ENCODE measurements around the gene VPS33A. TPM values are rescaled to one million over a fixed set of nuclear protein-coding genes. Genes with fewer than 3 reads are reported as not detected.
"Not testable (repeated sequence)": the region's sequence is repeated elsewhere in the genome, so short reads cannot be mapped to it uniquely, and the experiment has no call there.

VPS33A gene
- total RNA-seq, 1 donor from 2014 or later: 28.9 TPM

GRCh38 chr12:122205053-122205925 is 61.0 kb downstream of the VPS33A start:
- no peak for DNase-seq (ENCODE audit: low spot score in 2 of 2)
- no peak for FAIRE-seq

GRCh38 chr12:122204167-122205052 is 61.9 kb downstream of the VPS33A start:
- no peak for FAIRE-seq
- no peak for DNase-seq (ENCODE audit: low spot score in 2 of 2)

GRCh38 chr12:122203301-122204166 is 62.8 kb downstream of the VPS33A start, which contains the start of gene B3GNT4:
TSS of gene B3GNT4 (plus strand) at chr12:122203709. CDS start at chr12:122204619, 910 bp downstream.
- DNase-seq (ENCODE audit: low spot score in 2 of 2) (peak; percentile 49 to 62), FAIRE-seq (no peak)

GRCh38 chr12:122202811-122203210 is 63.5 kb downstream of the VPS33A start:
- not testable (repeated sequence) for DNase-seq (ENCODE audit: low spot score in 2 of 2); FAIRE-seq

GRCh38 chr12:122202017-122202416 is 64.3 kb downstream of the VPS33A start:
- no peak for FAIRE-seq
- no peak for DNase-seq (ENCODE audit: low spot score in 2 of 2)

- no peak for DNase-seq (ENCODE audit: low spot score in 2 of 2)
- FAIRE-seq: no peak
These were observed 64.9 kb downstream of the VPS33A start for GRCh38 chr12:122201381-122201780.

GRCh38 chr12:122200541-122201175 is 65.6 kb downstream of the VPS33A start:
- no peak for FAIRE-seq
- DNase-seq (ENCODE audit: low spot score in 2 of 2): no peak

- no peak for DNase-seq (ENCODE audit: low spot score in 2 of 2)
- FAIRE-seq: no peak
These were observed 66.6 kb downstream of the VPS33A start for GRCh38 chr12:122199484-122200355.

GRCh38 chr12:122197612-122197966 is 68.7 kb downstream of the VPS33A start:
- FAIRE-seq (no peak), DNase-seq (ENCODE audit: low spot score in 2 of 2) (no peak)

- no peak for DNase-seq (ENCODE audit: low spot score in 2 of 2)
- FAIRE-seq: no peak
These were observed 70.9 kb downstream of the VPS33A start for GRCh38 chr12:122195405-122195804.

- FAIRE-seq (no peak), DNase-seq (ENCODE audit: low spot score in 2 of 2) (no peak)
These were observed 71.5 kb downstream of the VPS33A start for GRCh38 chr12:122194804-122195203.

- no peak for FAIRE-seq
These were observed 73.9 kb downstream of the VPS33A start for GRCh38 chr12:122192441-122192840.

GRCh38 chr12:122190842-122191668 is 75.2 kb downstream of the VPS33A start:
- no peak for FAIRE-seq
- no peak for DNase-seq (ENCODE audit: low spot score in 2 of 2)

More at GRCh38 chr12:122192441-122192840, 73.9 kb downstream of the VPS33A start:
- DNase-seq (ENCODE audit: low spot score in 2 of 2): no peak

GRCh38 chr12:122189626-122190475 is 76.4 kb downstream of the VPS33A start:
- FAIRE-seq (no peak), DNase-seq (ENCODE audit: low spot score in 2 of 2) (no peak)

- DNase-seq (ENCODE audit: low spot score in 2 of 2): no peak
- no peak for FAIRE-seq
These were observed 78.8 kb downstream of the VPS33A start for GRCh38 chr12:122187466-122187865.

- FAIRE-seq (no peak), DNase-seq (ENCODE audit: low spot score in 2 of 2) (no peak)
These were observed 80.7 kb downstream of the VPS33A start for GRCh38 chr12:122185494-122186082.

GRCh38 chr12:122185079-122185478 is 81.2 kb downstream of the VPS33A start:
- FAIRE-seq: no peak
- DNase-seq (ENCODE audit: low spot score in 2 of 2): no peak
